ENCODE results near the gene KCND1. TPM values are rescaled to one million over a fixed set of nuclear protein-coding genes. Genes with fewer than 3 reads are reported as not detected.

The KCND1 gene
- total and polyA plus RNA-seq, 10 of the 15 experiments (the other 5 are each of a cell fraction or from before 2014, with no cell fraction given): 0.02 to 1.0 (median 0.39) TPM

DNA sequence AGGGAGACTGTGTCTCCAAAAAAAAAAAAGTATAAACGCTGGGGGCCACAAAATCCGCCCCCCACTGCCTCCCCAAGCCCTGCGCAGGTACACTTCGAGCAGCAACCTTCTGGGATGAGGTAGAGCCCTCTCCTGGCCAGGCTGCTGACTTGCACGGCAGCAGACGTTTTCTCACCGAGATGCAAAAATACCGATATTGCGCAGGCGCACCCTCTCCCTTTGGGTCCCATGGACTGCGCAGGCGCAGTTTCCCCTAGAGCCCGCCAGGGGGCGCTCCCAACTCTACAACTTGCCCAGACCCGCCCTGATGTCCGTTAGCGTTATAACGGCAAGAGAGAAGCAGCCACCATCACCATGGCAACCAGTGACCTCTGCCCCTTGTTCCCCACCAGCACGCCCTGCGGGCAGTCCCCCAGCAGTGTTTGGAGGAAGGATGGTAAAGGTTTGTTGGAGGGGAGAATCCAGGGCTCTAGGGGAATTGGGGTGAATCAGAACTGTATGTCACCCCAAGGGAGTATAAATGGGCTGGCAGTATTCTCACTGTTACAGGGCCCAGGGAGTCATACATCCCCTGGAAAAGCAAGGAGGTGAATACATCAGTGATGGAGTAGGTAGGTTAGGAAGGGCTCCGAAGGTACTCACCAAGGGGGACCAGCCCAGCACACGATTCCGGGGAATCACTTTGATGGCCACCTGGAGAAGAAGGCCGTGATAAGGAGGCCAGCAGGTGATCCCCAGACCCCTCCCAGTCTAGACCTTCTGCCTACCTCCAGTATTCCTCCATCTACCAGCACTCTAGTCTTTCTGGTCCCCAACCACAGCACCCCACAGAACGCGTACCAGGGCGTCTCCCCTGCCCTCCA lies 54.3 kb downstream of the KCND1 start (continued):
- TF ChIP-seq, protein P1, sequence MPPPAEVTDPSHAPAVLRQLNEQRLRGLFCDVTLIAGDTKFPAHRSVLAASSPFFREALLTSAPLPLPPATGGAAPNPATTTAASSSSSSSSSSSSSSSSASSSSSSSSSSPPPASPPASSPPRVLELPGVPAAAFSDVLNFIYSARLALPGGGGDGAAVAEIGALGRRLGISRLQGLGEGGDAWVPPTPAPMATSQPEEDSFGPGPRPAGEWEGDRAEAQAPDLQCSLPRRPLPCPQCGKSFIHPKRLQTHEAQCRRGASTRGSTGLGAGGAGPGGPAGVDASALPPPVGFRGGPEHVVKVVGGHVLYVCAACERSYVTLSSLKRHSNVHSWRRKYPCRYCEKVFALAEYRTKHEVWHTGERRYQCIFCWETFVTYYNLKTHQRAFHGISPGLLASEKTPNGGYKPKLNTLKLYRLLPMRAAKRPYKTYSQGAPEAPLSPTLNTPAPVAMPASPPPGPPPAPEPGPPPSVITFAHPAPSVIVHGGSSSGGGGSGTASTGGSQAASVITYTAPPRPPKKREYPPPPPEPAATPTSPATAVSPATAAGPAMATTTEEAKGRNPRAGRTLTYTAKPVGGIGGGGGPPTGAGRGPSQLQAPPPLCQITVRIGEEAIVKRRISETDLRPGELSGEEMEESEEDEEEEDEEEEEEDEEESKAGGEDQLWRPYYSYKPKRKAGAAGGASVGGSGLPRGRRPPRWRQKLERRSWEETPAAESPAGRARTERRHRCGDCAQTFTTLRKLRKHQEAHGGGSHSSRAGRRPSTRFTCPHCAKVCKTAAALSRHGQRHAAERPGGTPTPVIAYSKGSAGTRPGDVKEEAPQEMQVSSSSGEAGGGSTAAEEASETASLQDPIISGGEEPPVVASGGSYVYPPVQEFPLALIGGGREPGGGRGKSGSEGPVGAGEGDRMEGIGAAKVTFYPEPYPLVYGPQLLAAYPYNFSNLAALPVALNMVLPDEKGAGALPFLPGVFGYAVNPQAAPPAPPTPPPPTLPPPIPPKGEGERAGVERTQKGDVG (CRISPR knock-in tag; IDR thresholded peaks at IDR 0.05): no peak
- TF ChIP-seq, protein P2, sequence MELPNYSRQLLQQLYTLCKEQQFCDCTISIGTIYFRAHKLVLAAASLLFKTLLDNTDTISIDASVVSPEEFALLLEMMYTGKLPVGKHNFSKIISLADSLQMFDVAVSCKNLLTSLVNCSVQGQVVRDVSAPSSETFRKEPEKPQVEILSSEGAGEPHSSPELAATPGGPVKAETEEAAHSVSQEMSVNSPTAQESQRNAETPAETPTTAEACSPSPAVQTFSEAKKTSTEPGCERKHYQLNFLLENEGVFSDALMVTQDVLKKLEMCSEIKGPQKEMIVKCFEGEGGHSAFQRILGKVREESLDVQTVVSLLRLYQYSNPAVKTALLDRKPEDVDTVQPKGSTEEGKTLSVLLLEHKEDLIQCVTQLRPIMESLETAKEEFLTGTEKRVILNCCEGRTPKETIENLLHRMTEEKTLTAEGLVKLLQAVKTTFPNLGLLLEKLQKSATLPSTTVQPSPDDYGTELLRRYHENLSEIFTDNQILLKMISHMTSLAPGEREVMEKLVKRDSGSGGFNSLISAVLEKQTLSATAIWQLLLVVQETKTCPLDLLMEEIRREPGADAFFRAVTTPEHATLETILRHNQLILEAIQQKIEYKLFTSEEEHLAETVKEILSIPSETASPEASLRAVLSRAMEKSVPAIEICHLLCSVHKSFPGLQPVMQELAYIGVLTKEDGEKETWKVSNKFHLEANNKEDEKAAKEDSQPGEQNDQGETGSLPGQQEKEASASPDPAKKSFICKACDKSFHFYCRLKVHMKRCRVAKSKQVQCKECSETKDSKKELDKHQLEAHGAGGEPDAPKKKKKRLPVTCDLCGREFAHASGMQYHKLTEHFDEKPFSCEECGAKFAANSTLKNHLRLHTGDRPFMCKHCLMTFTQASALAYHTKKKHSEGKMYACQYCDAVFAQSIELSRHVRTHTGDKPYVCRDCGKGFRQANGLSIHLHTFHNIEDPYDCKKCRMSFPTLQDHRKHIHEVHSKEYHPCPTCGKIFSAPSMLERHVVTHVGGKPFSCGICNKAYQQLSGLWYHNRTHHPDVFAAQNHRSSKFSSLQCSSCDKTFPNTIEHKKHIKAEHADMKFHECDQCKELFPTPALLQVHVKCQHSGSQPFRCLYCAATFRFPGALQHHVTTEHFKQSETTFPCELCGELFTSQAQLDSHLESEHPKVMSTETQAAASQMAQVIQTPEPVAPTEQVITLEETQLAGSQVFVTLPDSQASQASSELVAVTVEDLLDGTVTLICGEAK (IDR thresholded peaks at IDR 0.05; ENCODE audit: borderline replicate concordance): no peak
- no peak for TF ChIP-seq SREBF1 (IDR thresholded peaks at IDR 0.05; ENCODE audit: low read length)

Data from GM12878 (cell line).